ENCODE results near the gene DNM3.

Gene DNM3

GRCh38 chr1:172381946-172382345, 540.6 kb downstream of the DNM3 start:
- DNase-seq = no peak

GRCh38 chr1:172382406-172382805, 541.1 kb downstream of the DNM3 start:
- DNase-seq = no peak

GRCh38 chr1:172382990-172383389, 541.7 kb downstream of the DNM3 start:
- DNase-seq = no peak

GRCh38 chr1:172383536-172383935, 542.2 kb downstream of the DNM3 start:
- DNase-seq = no peak

- DNase-seq = no peak
These were observed 543.4 kb downstream of the DNM3 start for GRCh38 chr1:172384656-172385055.

- DNase-seq = no peak
These were observed 544.7 kb downstream of the DNM3 start for GRCh38 chr1:172386046-172386445.

GRCh38 chr1:172388490-172388889, 547.2 kb downstream of the DNM3 start:
- DNase-seq = no peak

GRCh38 chr1:172390301-172390682, 549.0 kb downstream of the DNM3 start:
- no peak for DNase-seq

- peak; percentile 24 for DNase-seq
These were observed 549.6 kb downstream of the DNM3 start for GRCh38 chr1:172390683-172391551.

- no peak for DNase-seq
These were observed 550.7 kb downstream of the DNM3 start for GRCh38 chr1:172391976-172392375.

GRCh38 chr1:172393354-172393753, 552.1 kb downstream of the DNM3 start:
- DNase-seq = peak; percentile 86

- DNase-seq = peak; percentile 89
These were observed 552.9 kb downstream of the DNM3 start for GRCh38 chr1:172394141-172394751.

- DNase-seq = peak; percentile 10
These were observed 553.5 kb downstream of the DNM3 start for GRCh38 chr1:172394811-172395210.

- DNase-seq = no peak
These were observed 554.3 kb downstream of the DNM3 start for GRCh38 chr1:172395576-172395975.

GRCh38 chr1:172397221-172397620, 555.9 kb downstream of the DNM3 start:
- DNase-seq = peak; percentile 32

- no peak for DNase-seq
These were observed 556.3 kb downstream of the DNM3 start for GRCh38 chr1:172397633-172398032.

GRCh38 chr1:172398193-172398592, 556.9 kb downstream of the DNM3 start:
- DNase-seq = no peak

- peak; percentile 47 for DNase-seq
These were observed 557.9 kb downstream of the DNM3 start for GRCh38 chr1:172398970-172399755.

GRCh38 chr1:172399756-172400721, 558.7 kb downstream of the DNM3 start:
- DNase-seq = no peak

- DNase-seq = no peak
These were observed 559.4 kb downstream of the DNM3 start for GRCh38 chr1:172400722-172401105.

GRCh38 chr1:172401477-172401876, 560.2 kb downstream of the DNM3 start:
- DNase-seq = no peak

GRCh38 chr1:172401892-172402291, 560.6 kb downstream of the DNM3 start:
- no peak for DNase-seq
